Trophoblast cell (in vitro differentiated cells and primary cell): ENCODE measurements around the gene CDKN2A. TPM values are rescaled to one million over a fixed set of nuclear protein-coding genes. Genes with fewer than 3 reads are reported as not detected.

Source experiments
- DNase-seq, 2 donors: peaks; one replicate each; pipeline ENCODE4 v3.0.0-alpha.2; 2016
- H2AFZ ChIP-seq: 2 replicates; pipeline ENCODE4 v1.6.1; 2013; ENCODE audit warnings: low read length, moderate library complexity, mild to moderate bottlenecking; ENCODE audit not compliant: insufficient read depth, poor library complexity
- H2AK5ac ChIP-seq: 2 replicates; pipeline ENCODE4 v1.6.1; 2013; ENCODE audit warnings: mild to moderate bottlenecking, low read length
- H2BK120ac ChIP-seq: 2 replicates; pipeline ENCODE4 v1.6.1; 2013; ENCODE audit warnings: low read length, mild to moderate bottlenecking, moderate library complexity; ENCODE audit not compliant: insufficient read depth, poor library complexity
- H2BK12ac ChIP-seq: 2 replicates; pipeline ENCODE4 v1.6.1; 2013; ENCODE audit warnings: mild to moderate bottlenecking, low read length, moderate library complexity
- H2BK5ac ChIP-seq: 2 replicates; pipeline ENCODE4 v1.6.1; 2013; ENCODE audit warnings: low read length, low read depth, moderate library complexity, mild to moderate bottlenecking; ENCODE audit not compliant: poor library complexity
- H3K14ac ChIP-seq: 2 replicates; pipeline ENCODE4 v1.6.1; 2013; ENCODE audit warnings: mild to moderate bottlenecking, low read length
- H3K18ac ChIP-seq: 2 replicates; pipeline ENCODE4 v1.6.1; 2013; ENCODE audit warnings: mild to moderate bottlenecking, low read length
- H3K23ac ChIP-seq: 2 replicates; pipeline ENCODE4 v1.6.1; 2013; ENCODE audit warnings: low read length
- H3K27ac ChIP-seq: 2 replicates; pipeline ENCODE4 v1.5.1; 2013; ENCODE audit warnings: low read depth, mild to moderate bottlenecking, inconsistent platforms, low read length, moderate library complexity
- H3K27me3 ChIP-seq: 2 replicates; pipeline ENCODE4 v1.6.1; 2013; ENCODE audit warnings: inconsistent platforms, mild to moderate bottlenecking, low read length, moderate library complexity; ENCODE audit not compliant: insufficient read depth
- H3K36me3 ChIP-seq, 2 experiments: 1 replicate in 1 of 2; 2 replicates in 1 of 2; pipeline ENCODE4 v1.6.1; 2013; ENCODE audit warnings: low read length in 2 of 2, mild to moderate bottlenecking in 2 of 2, moderate library complexity in 1 of 2; ENCODE audit not compliant: insufficient read depth in 2 of 2, control insufficient read depth in 1 of 2
- H3K4ac ChIP-seq: 2 replicates; pipeline ENCODE4 v1.6.1; 2013; ENCODE audit warnings: low read depth, mild to moderate bottlenecking, low read length, moderate library complexity
- H3K4me1 ChIP-seq, 2 experiments: 1 replicate in 1 of 2; 2 replicates in 1 of 2; pipeline ENCODE4 v1.6.1; 2013; ENCODE audit warnings: low read length in 2 of 2, mild to moderate bottlenecking in 2 of 2, moderate library complexity in 1 of 2; ENCODE audit not compliant: insufficient read depth in 2 of 2, control insufficient read depth in 1 of 2
- H3K4me2 ChIP-seq: 2 replicates; pipeline ENCODE4 v1.6.1; 2013; ENCODE audit warnings: inconsistent platforms, mild to moderate bottlenecking, low read length, moderate library complexity
- H3K4me3 ChIP-seq: 2 replicates; pipeline ENCODE4 v1.5.1; 2013; ENCODE audit warnings: mild to moderate bottlenecking, low read depth, low read length, inconsistent platforms
- H3K79me1 ChIP-seq: one replicate; pipeline ENCODE4 v1.6.1; 2013; ENCODE audit warnings: low read length
- H3K79me2 ChIP-seq: 2 replicates; pipeline ENCODE4 v1.6.1; 2013; ENCODE audit warnings: low read length, mild to moderate bottlenecking; ENCODE audit not compliant: control insufficient read depth, insufficient read depth, poor library complexity
- H3K9ac ChIP-seq: 2 replicates; pipeline ENCODE4 v1.6.1; 2013; ENCODE audit warnings: mild to moderate bottlenecking, low read length
- H3K9me3 ChIP-seq: 2 replicates; pipeline ENCODE4 v1.6.1; 2013; ENCODE audit warnings: low read depth, mild to moderate bottlenecking, control low read depth, inconsistent platforms, low read length; ENCODE audit not compliant: insufficient read depth
- H4K12ac ChIP-seq: 2 replicates; pipeline ENCODE4 v1.6.1; 2013; ENCODE audit warnings: low read depth, mild to moderate bottlenecking, low read length, moderate library complexity
- H4K8ac ChIP-seq: 2 replicates; pipeline ENCODE4 v1.6.1; 2013; ENCODE audit warnings: low read depth, mild to moderate bottlenecking, low read length, moderate library complexity
- H4K91ac ChIP-seq: one replicate; pipeline ENCODE4 v1.6.1; 2013; ENCODE audit warnings: low read depth, mild to moderate bottlenecking, low read length, moderate library complexity
- WGBS: extraction: QIAGEN DNeasy Blood & Tissue Kit; methylation state at CpG from one replicate; pipeline ENCODE4 v1.1.7; 2013; ENCODE audit warnings: missing lambda C conversion rate; ENCODE audit not compliant: insufficient read length, insufficient coverage; ENCODE audit errors: extremely low coverage; 5-methylcytosine and 5-hydroxymethylcytosine counted together
- polyA plus RNA-seq: library from polyadenylated mRNA; stranded (reverse); fragments of 200-250 nt; gene quantifications from 2 replicates; pipeline ENCODE4 v1.2.3, GENCODE V29; 2013

CDKN2A gene
- polyA plus RNA-seq = 9.6 and 11.0 TPM in 2 replicates

GRCh38 chr9:21993893-21994555 is at the start of gene CDKN2A:
CDKN2A (minus strand) TSS chr9:21994392.
- H3K4ac ChIP-seq = no peak within 1 kb of the TSS
- H2BK120ac ChIP-seq = peak within 1 kb of the TSS; percentile 76
- no peak within 1 kb of the TSS for H2AK5ac ChIP-seq
- peak within 1 kb of the TSS; percentile 47 for H4K91ac ChIP-seq
- no peak within 1 kb of the TSS for H4K12ac ChIP-seq
- peaks cover 23% of the 10 kb centered on the region for H3K27me3 ChIP-seq
- H3K79me1 ChIP-seq = peaks cover 5% of the 10 kb centered on the region
- peak within 1 kb of the TSS; percentile 51 for H3K14ac ChIP-seq
- peak within 1 kb of the TSS; percentile 66 for H4K8ac ChIP-seq
- H3K4me1 ChIP-seq = peaks cover 10 to 11% of the 10 kb centered on the region in 2 experiments
- H3K9me3 ChIP-seq = peaks cover 6% of the 10 kb centered on the region
- H2BK5ac ChIP-seq = peak within 1 kb of the TSS; percentile 33
- no peaks in the 10 kb centered on the region for H3K36me3 ChIP-seq
- WGBS = no CpG with 5 or more reads among the region's 53 CpGs
- H3K18ac ChIP-seq = peak within 1 kb of the TSS; percentile 50
- peak within 1 kb of the TSS; percentile 75 for H3K4me3 ChIP-seq
- peak in 1 of 2 donors; percentile 53 for DNase-seq
- peak within 1 kb of the TSS; percentile 25 for H2BK12ac ChIP-seq
- H3K23ac ChIP-seq = no peak within 1 kb of the TSS
- H3K27ac ChIP-seq = no peak within 1 kb of the TSS
- H2AFZ ChIP-seq = peak within 1 kb of the TSS; percentile 67
- H3K9ac ChIP-seq = peak within 1 kb of the TSS; percentile 50
- H3K79me2 ChIP-seq = peaks cover 6% of the 10 kb centered on the region
- peak within 1 kb of the TSS; percentile 84 for H3K4me2 ChIP-seq

GRCh38 chr9:22043928-22044327 is 49.7 kb upstream of the CDKN2A start:
- Histone ChIP-seq H4K8ac (no peak overlapping the region), H3K27me3 (no peaks in the 10 kb centered on the region), H3K27ac (no peak overlapping the region), H3K23ac (no peak overlapping the region), H4K12ac (no peak overlapping the region), H2BK5ac (no peak overlapping the region), H3K4ac (no peak overlapping the region), H3K79me1 (peaks cover 5% of the 10 kb centered on the region), H3K9ac (no peak overlapping the region), H3K4me2 (no peak overlapping the region), H2BK120ac (no peak overlapping the region), H3K9me3 (no peaks in the 10 kb centered on the region), H4K91ac (no peak overlapping the region), H3K79me2 (no peaks in the 10 kb centered on the region), H2AK5ac (no peak overlapping the region), H2AFZ (no peak overlapping the region), H3K4me1 (peaks cover 2 to 11% of the 10 kb centered on the region in 2 experiments), H2BK12ac (no peak overlapping the region), H3K36me3 (no peaks in the 10 kb centered on the region), H3K18ac (no peak overlapping the region), H3K14ac (no peak overlapping the region), H3K4me3 (no peak overlapping the region)
- no CpG with 5 or more reads among the region's 3 CpGs for WGBS
- no peak for DNase-seq

GRCh38 chr9:22041775-22042174 is 47.6 kb upstream of the CDKN2A start:
- Histone ChIP-seq H3K79me1 (peaks cover 5% of the 10 kb centered on the region), H3K4ac (no peak overlapping the region), H2BK5ac (no peak overlapping the region), H2BK12ac (no peak overlapping the region), H3K36me3 (no peaks in the 10 kb centered on the region), H2BK120ac (no peak overlapping the region), H3K4me3 (no peak overlapping the region), H3K9me3 (no peaks in the 10 kb centered on the region), H2AK5ac (no peak overlapping the region), H3K4me2 (no peak overlapping the region), H3K18ac (no peak overlapping the region), H3K9ac (no peak overlapping the region), H3K14ac (no peak overlapping the region), H3K79me2 (no peaks in the 10 kb centered on the region), H4K12ac (no peak overlapping the region), H3K4me1 (peaks cover 2 to 12% of the 10 kb centered on the region in 2 experiments), H3K23ac (no peak overlapping the region), H4K91ac (no peak overlapping the region), H3K27ac (peak overlapping the region; percentile 57), H4K8ac (no peak overlapping the region), H3K27me3 (no peaks in the 10 kb centered on the region), H2AFZ (no peak overlapping the region)
- DNase-seq = peak; percentile 83 to 88
- WGBS = no CpG with 5 or more reads among the region's 1 CpG

- Histone ChIP-seq H3K4ac (no peak overlapping the region), H3K14ac (no peak overlapping the region), H3K79me2 (no peaks in the 10 kb centered on the region), H4K12ac (no peak overlapping the region), H3K79me1 (peaks cover 5% of the 10 kb centered on the region), H3K27ac (peak overlapping the region; percentile 47), H3K27me3 (no peaks in the 10 kb centered on the region), H2BK120ac (no peak overlapping the region), H3K18ac (no peak overlapping the region), H3K9me3 (no peaks in the 10 kb centered on the region), H2BK12ac (no peak overlapping the region), H3K9ac (no peak overlapping the region), H4K91ac (no peak overlapping the region), H3K36me3 (no peaks in the 10 kb centered on the region), H2AFZ (no peak overlapping the region), H3K4me1 (peaks cover 2 to 13% of the 10 kb centered on the region in 2 experiments), H3K4me3 (no peak overlapping the region), H2AK5ac (no peak overlapping the region), H2BK5ac (no peak overlapping the region), H3K23ac (no peak overlapping the region), H3K4me2 (no peak overlapping the region), H4K8ac (no peak overlapping the region)
- no CpG with 5 or more reads among the region's 1 CpG for WGBS
- no peak for DNase-seq
These were observed 47.2 kb upstream of the CDKN2A start for GRCh38 chr9:22041344-22041743.
